GM12873 (cell line): ENCODE measurements around the gene RBM26.

Experiments
- TF ChIP-seq, protein P1 (sequence below): IDR thresholded peaks from 2 replicates; pipeline ENCODE4 v1.5.1; 2012; ENCODE audit warnings: low read depth, mild to moderate bottlenecking, moderate library complexity, low read length, control low read depth; ENCODE audit not compliant: insufficient read depth; ENCODE audit errors: missing control alignments

The RBM26 gene, protein sequence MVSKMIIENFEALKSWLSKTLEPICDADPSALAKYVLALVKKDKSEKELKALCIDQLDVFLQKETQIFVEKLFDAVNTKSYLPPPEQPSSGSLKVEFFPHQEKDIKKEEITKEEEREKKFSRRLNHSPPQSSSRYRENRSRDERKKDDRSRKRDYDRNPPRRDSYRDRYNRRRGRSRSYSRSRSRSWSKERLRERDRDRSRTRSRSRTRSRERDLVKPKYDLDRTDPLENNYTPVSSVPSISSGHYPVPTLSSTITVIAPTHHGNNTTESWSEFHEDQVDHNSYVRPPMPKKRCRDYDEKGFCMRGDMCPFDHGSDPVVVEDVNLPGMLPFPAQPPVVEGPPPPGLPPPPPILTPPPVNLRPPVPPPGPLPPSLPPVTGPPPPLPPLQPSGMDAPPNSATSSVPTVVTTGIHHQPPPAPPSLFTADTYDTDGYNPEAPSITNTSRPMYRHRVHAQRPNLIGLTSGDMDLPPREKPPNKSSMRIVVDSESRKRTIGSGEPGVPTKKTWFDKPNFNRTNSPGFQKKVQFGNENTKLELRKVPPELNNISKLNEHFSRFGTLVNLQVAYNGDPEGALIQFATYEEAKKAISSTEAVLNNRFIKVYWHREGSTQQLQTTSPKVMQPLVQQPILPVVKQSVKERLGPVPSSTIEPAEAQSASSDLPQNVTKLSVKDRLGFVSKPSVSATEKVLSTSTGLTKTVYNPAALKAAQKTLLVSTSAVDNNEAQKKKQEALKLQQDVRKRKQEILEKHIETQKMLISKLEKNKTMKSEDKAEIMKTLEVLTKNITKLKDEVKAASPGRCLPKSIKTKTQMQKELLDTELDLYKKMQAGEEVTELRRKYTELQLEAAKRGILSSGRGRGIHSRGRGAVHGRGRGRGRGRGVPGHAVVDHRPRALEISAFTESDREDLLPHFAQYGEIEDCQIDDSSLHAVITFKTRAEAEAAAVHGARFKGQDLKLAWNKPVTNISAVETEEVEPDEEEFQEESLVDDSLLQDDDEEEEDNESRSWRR

DNA sequence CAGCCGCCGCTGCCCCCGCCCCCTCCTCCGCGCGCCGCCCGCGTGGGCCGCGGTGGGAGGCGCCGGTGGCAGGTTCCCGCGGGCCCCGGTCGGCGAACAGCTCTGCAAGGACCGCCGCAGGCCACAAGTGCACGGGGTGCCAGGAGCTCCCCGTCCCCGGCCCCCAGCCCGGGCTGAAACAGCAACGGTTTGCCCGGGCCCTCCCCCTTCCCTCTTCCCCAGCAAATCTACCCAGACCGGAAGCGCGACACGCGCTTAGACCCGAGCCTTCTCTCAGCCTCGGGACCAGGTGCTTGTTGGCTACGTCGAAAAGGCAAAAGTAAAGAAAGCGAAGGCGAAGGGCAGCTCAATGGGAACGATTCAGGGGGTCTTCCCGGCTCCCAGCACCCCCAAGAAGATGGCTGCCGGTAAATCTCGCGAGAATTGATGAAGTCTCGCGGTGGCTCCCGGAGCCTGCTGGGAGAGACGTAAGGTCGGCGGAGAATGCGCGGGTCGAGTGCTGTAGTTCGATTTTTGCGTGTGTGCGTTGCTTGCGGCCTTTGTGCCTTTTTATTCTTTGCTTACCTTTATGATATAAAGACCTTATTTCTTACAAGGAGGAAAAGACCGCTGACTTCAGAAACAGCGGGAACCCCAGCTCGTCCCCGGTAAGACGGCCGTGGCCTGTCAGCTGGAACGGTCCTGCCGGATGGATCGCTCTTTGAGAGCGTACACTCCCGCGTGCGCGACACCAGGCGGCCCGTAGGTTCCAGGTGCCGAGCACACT, at the start of gene RBM26:
TSS of gene RBM26 (minus strand) at position 425 of the 766 bp plus-strand sequence. CDS start 481 bp downstream, outside the sequence.
- TF ChIP-seq, protein P1, sequence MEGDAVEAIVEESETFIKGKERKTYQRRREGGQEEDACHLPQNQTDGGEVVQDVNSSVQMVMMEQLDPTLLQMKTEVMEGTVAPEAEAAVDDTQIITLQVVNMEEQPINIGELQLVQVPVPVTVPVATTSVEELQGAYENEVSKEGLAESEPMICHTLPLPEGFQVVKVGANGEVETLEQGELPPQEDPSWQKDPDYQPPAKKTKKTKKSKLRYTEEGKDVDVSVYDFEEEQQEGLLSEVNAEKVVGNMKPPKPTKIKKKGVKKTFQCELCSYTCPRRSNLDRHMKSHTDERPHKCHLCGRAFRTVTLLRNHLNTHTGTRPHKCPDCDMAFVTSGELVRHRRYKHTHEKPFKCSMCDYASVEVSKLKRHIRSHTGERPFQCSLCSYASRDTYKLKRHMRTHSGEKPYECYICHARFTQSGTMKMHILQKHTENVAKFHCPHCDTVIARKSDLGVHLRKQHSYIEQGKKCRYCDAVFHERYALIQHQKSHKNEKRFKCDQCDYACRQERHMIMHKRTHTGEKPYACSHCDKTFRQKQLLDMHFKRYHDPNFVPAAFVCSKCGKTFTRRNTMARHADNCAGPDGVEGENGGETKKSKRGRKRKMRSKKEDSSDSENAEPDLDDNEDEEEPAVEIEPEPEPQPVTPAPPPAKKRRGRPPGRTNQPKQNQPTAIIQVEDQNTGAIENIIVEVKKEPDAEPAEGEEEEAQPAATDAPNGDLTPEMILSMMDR = no peak

- TF ChIP-seq, protein P1 = no peak
Observed at GRCh38 chr13:79455331-79455730, 49.3 kb upstream of the RBM26 start.

GRCh38 chr13:79452239-79452913, 46.3 kb upstream of the RBM26 start:
- TF ChIP-seq, protein P1 = no peak

GRCh38 chr13:79451500-79451962, 45.5 kb upstream of the RBM26 start:
- TF ChIP-seq, protein P1 = no peak

DNA sequence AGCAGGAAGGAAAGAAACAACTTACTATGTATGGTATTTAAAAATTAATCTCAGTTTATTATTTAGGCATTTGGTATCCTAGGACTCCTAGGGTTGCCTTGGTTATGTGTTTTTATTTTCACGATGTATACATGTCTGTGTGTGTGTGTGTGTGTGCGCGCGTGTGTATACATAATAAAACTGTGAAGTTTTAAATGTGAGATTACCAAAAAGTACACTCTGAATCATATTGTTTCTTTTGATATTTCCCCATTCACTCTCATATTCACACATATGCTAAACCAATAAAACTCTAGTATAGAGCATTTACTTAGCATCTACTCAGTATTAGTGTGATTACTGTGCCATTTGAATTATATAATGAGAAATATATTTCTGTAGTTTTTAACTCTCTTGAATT, 44.1 kb upstream of the RBM26 start:
- TF ChIP-seq, protein P1 = no peak

DNA sequence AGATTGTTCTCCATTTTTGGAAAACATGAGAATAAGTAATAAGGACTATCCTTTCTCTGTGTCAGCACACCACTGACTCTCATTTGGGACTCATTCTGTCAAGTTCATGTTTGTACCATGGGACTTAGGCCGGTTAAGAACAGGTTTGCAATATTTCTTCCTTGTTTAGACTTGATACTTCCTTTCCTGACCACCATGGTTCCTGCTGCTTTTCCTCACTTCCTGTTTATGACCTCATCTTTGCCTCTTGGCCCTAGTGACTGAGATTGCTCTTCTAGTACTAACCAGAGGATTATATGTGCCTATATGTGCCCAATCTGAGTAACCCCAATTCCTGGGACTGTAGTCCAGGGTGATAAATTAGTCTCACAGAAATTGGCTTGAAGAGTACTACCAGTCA, 42.4 kb upstream of the RBM26 start:
- TF ChIP-seq, protein P1 = no peak
